Testis (tissue), 3 donors: Measurements from ENCODE around the gene KIF25. TPM values are rescaled to one million over a fixed set of nuclear protein-coding genes. Genes with fewer than 3 reads are reported as not detected.

Source experiments
- DNase-seq: peaks from one replicate; pipeline ENCODE4 v3.0.0-alpha.2; 2019
- H3K27ac ChIP-seq, 2 donors: fragments of 200-600 bp; sonication (generic); one replicate each; pipeline ENCODE4 v1.5.1; 2019
- H3K27me3 ChIP-seq: fragments of 200-600 bp; sonication (generic); one replicate; pipeline ENCODE4 v1.5.1; 2019
- H3K36me3 ChIP-seq: fragments of 200-600 bp; sonication (generic); one replicate; pipeline ENCODE4 v1.5.1; 2017; ENCODE audit warnings: low read depth; ENCODE audit errors: missing control alignments
- H3K4me1 ChIP-seq: fragments of 200-600 bp; sonication (generic); one replicate; pipeline ENCODE4 v1.5.1; 2019
- H3K4me3 ChIP-seq, 2 donors: fragments of 200-600 bp; sonication (generic); one replicate each; pipeline ENCODE4 v1.5.1; 2017 to 2019
- H3K9me3 ChIP-seq: fragments of 200-600 bp; sonication (generic); one replicate; pipeline ENCODE4 v1.5.1; 2017
- CTCF ChIP-seq, 3 experiments: fragments of 450-650 bp in 2 of 3; fragments of 200-600 bp in 1 of 3; sonication (generic) in 1 of 3; IDR thresholded peaks; one replicate each; pipeline ENCODE4 v1.5.1; 2016 to 2019; ENCODE audit warnings: antibody characterized with exemption in 3 of 3, mild to moderate bottlenecking in 2 of 3, moderate library complexity in 1 of 3
- POLR2A ChIP-seq: fragments of 450-650 bp; IDR thresholded peaks from one replicate; pipeline ENCODE4 v1.6.1; 2017; ENCODE audit warnings: antibody characterized with exemption, mild to moderate bottlenecking, moderate library complexity
- WGBS, 2 donors: methylation state at CpG; one replicate each; pipeline ENCODE4 v1.1.5; 2018; 5-methylcytosine and 5-hydroxymethylcytosine counted together
- intact Hi-C: fragments of 100-400 bp; cut with DNase I; formaldehyde crosslinking; loops from one replicate; pipeline ENCODE4 v1.15.1; 2023; ENCODE audit warnings: low total_unique reads
- polyA plus RNA-seq: library from polyadenylated mRNA; stranded (reverse); fragments of 350-450 nt; fragmentation: Illumina TruSeq; extraction: RNeasy Lipid Tissue Mini Kit (QIAGEN cat#74804); gene quantifications from one replicate; pipeline ENCODE4 v1.2.3, GENCODE V29; 2014; ENCODE audit warnings: low read depth, low replicate concordance; ENCODE audit not compliant: insufficient read depth
- total RNA-seq, 2 donors: library from RNA; depleted of rRNA; stranded (reverse); fragments of >200 nt; gene quantifications; one replicate each; pipeline ENCODE4 v1.2.3, GENCODE V29; 2016

The KIF25 gene
- total and polyA plus RNA-seq, 3 donors from 2014 or later, result 1.1 to 5.0 (median 1.6) TPM

GRCh38 chr6:168050881-168051586 is 53.6 kb downstream of the KIF25 start:
- TF ChIP-seq POLR2A (no peak), CTCF (IDR thresholded peaks at IDR 0.05) (no peak)
- no peaks in the 10 kb centered on the region for H3K9me3 ChIP-seq
- WGBS, 2 donors, result 76 to 83% methylated on average over 8 to 22 of the region's 23 CpGs
- H3K27me3 ChIP-seq, result no peaks in the 10 kb centered on the region
- H3K36me3 ChIP-seq, result no peaks in the 10 kb centered on the region
- DNase-seq, result no peak
- H3K27ac ChIP-seq, result peak overlapping the region in 1 of 2 donors; percentile 73
- H3K4me3 ChIP-seq, result no peak overlapping the region
- intact Hi-C loops, result no loop called here
- peaks cover 33% of the 10 kb centered on the region for H3K4me1 ChIP-seq

DNA sequence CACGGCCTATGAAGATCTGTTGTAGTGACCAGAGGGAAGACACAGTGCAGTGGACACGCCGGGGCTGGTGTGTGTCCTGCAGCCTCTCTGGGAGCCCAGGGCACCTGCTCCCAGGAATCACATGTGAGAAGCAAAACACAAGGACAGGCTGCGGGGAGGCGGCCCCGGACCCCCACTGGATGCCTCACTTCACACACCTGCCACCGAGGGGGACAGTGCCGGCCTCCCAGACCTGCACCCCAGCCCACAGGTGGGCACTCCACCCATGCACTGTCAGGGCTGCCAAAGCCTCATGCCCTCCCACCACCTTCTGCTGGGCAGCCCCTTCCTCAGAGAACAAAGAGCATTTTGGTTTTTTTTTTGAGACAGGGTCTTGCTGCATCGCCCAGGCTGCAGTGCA is 54.2 kb downstream of the KIF25 start:
- Histone ChIP-seq H3K9me3 (no peaks in the 10 kb centered on the region), H3K4me1 (peaks cover 29% of the 10 kb centered on the region), H3K36me3 (no peaks in the 10 kb centered on the region), H3K27ac (no peak overlapping the region), H3K27me3 (no peaks in the 10 kb centered on the region), H3K4me3 (no peak overlapping the region)
- intact Hi-C loops, result no loop called here
- DNase-seq, result no peak
- 92 to 93% methylated on average over 3 to 9 of the region's 9 CpGs for WGBS, 2 donors
- TF ChIP-seq CTCF (IDR thresholded peaks at IDR 0.05) (no peak), POLR2A (no peak)

- WGBS, 2 donors, result 97 to 98% methylated on average over 7 to 26 of the region's 26 CpGs
- no peak overlapping the region for H3K4me3 ChIP-seq
- no peak for TF ChIP-seq POLR2A
- TF ChIP-seq CTCF (IDR thresholded peaks at IDR 0.05), result no peak
- intact Hi-C loops, result no loop called here
- no peak for DNase-seq
- H3K36me3 ChIP-seq, result no peaks in the 10 kb centered on the region
- H3K27me3 ChIP-seq, result no peaks in the 10 kb centered on the region
- peaks cover 29% of the 10 kb centered on the region for H3K4me1 ChIP-seq
- no peaks in the 10 kb centered on the region for H3K9me3 ChIP-seq
- no peak overlapping the region for H3K27ac ChIP-seq
Measured at GRCh38 chr6:168052291-168052891, 54.9 kb downstream of the KIF25 start.

GRCh38 chr6:168053086-168053956 is 55.9 kb downstream of the KIF25 start:
- TF ChIP-seq POLR2A, result no peak
- TF ChIP-seq CTCF (IDR thresholded peaks at IDR 0.05), result no peak
- Histone ChIP-seq H3K27ac (no peak overlapping the region), H3K4me3 (no peak overlapping the region), H3K9me3 (no peaks in the 10 kb centered on the region), H3K36me3 (no peaks in the 10 kb centered on the region), H3K4me1 (peaks cover 29% of the 10 kb centered on the region), H3K27me3 (no peaks in the 10 kb centered on the region)
- no peak for DNase-seq
- intact Hi-C loops, result no loop called here
- 88 to 94% methylated on average over 19 to 38 of the region's 38 CpGs for WGBS, 2 donors
